Esophagus squamous epithelium (tissue), 5 donors: ENCODE data around the gene BMP8A. TPM values are rescaled to one million over a fixed set of nuclear protein-coding genes. Genes with fewer than 3 reads are reported as not detected.

Source experiments
- DNase-seq: peaks from one replicate; lab custom pipeline; 2025; lab: John Stamatoyannopoulos, UW
- H3K27ac ChIP-seq, 4 donors: fragments of 200-600 bp; sonication (generic); one replicate each; pipeline ENCODE4 v1.5.1; 2016 to 2019; ENCODE audit warnings: mild to moderate bottlenecking in 1 of 4
- H3K27me3 ChIP-seq, 4 donors: fragments of 200-600 bp; sonication (generic); 1 replicate in 3 of 4; 2 replicates in 1 of 4; pipeline versions ENCODE4 v1.5.1 to v1.6.0; 2017 to 2021; ENCODE audit warnings: antibody characterized with exemption in 1 of 4
- H3K36me3 ChIP-seq, 3 donors: fragments of 200-600 bp; sonication (generic); one replicate each; pipeline ENCODE4 v1.5.1; 2016 to 2019
- H3K4me1 ChIP-seq, 3 donors: fragments of 200-600 bp; sonication (generic); one replicate each; pipeline ENCODE4 v1.5.1; 2017 to 2019
- H3K4me3 ChIP-seq, 4 donors: fragments of 200-600 bp; sonication (generic); 1 replicate in 3 of 4; 2 replicates in 1 of 4; pipeline ENCODE4 v1.5.1; 2016 to 2019; ENCODE audit warnings: mild to moderate bottlenecking in 2 of 4, moderate library complexity in 1 of 4
- H3K9me3 ChIP-seq, 3 donors: fragments of 200-600 bp; sonication (generic); one replicate each; pipeline ENCODE4 v1.5.1; 2016 to 2019
- POLR2A ChIP-seq, 4 donors: fragments of 450-650 bp; IDR thresholded peaks; one replicate each; pipeline ENCODE4 v1.6.1; 2017; ENCODE audit warnings: antibody characterized with exemption in 4 of 4, mild to moderate bottlenecking in 4 of 4, moderate library complexity in 3 of 4
- WGBS, 2 donors: methylation state at CpG; one replicate each; pipeline ENCODE4 v1.1.5; 2018; 5-methylcytosine and 5-hydroxymethylcytosine counted together
- intact Hi-C: fragments of 100-400 bp; cut with DNase I; formaldehyde crosslinking; loops from one replicate; pipeline ENCODE4 v1.15.0; 2022
- total RNA-seq, 4 donors: library from RNA; depleted of rRNA; stranded (reverse); fragments of >200 nt; gene quantifications; one replicate each; pipeline ENCODE4 v1.1.0, GENCODE V29; 2016
- TF ChIP-seq, protein P1 (sequence below), 6 experiments: fragments of 450-650 bp in 4 of 6; fragments of 200-600 bp in 2 of 6; sonication (generic) in 2 of 6; IDR thresholded peaks; one replicate each; pipeline ENCODE4 v1.5.1; 2016 to 2019; ENCODE audit warnings: antibody characterized with exemption in 6 of 6, mild to moderate bottlenecking in 4 of 6, moderate library complexity in 4 of 6
- donor health status: DM: yes; HTN: yes; CAD: no.

The BMP8A gene
- total RNA-seq, 4 donors from 2014 or later = 0.13 to 0.38 TPM; not detected in 2

GRCh38 chr1:39533442-39533841, 42.0 kb downstream of the BMP8A start:
- Histone ChIP-seq H3K4me1 (no peaks in the 10 kb centered on the region), H3K4me3 (no peak overlapping the region), H3K27ac (no peak overlapping the region), H3K9me3 (no peaks in the 10 kb centered on the region), H3K27me3 (no peaks in the 10 kb centered on the region), H3K36me3 (peaks cover 2 to 95% (median 8%) of the 10 kb centered on the region in 3 donors)
- WGBS, 2 donors = 91% methylated on average over 1 of the region's 1 CpG
- TF ChIP-seq, protein P1, sequence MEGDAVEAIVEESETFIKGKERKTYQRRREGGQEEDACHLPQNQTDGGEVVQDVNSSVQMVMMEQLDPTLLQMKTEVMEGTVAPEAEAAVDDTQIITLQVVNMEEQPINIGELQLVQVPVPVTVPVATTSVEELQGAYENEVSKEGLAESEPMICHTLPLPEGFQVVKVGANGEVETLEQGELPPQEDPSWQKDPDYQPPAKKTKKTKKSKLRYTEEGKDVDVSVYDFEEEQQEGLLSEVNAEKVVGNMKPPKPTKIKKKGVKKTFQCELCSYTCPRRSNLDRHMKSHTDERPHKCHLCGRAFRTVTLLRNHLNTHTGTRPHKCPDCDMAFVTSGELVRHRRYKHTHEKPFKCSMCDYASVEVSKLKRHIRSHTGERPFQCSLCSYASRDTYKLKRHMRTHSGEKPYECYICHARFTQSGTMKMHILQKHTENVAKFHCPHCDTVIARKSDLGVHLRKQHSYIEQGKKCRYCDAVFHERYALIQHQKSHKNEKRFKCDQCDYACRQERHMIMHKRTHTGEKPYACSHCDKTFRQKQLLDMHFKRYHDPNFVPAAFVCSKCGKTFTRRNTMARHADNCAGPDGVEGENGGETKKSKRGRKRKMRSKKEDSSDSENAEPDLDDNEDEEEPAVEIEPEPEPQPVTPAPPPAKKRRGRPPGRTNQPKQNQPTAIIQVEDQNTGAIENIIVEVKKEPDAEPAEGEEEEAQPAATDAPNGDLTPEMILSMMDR (IDR thresholded peaks at IDR 0.05) = no peak
- no peak for TF ChIP-seq POLR2A (IDR thresholded peaks at IDR 0.05)
- intact Hi-C loops = no loop called here
- DNase-seq = no peak

- Histone ChIP-seq H3K27ac (no peak overlapping the region), H3K36me3 (peaks cover 0 to 63% (median 11%) of the 10 kb centered on the region in 3 donors), H3K9me3 (no peaks in the 10 kb centered on the region), H3K4me3 (no peak overlapping the region), H3K4me1 (peaks cover 0 to 7% (median 0%) of the 10 kb centered on the region in 3 donors), H3K27me3 (no peaks in the 10 kb centered on the region)
- DNase-seq = no peak
- intact Hi-C loops = no loop called here
- 87% methylated on average over 9 of the region's 9 CpGs for WGBS, 2 donors
- no peak for TF ChIP-seq POLR2A (IDR thresholded peaks at IDR 0.05)
- TF ChIP-seq, protein P1 (IDR thresholded peaks at IDR 0.05) = no peak
Measured at GRCh38 chr1:39538531-39539251, 47.3 kb downstream of the BMP8A start.

- H3K27me3 ChIP-seq = no peaks in the 10 kb centered on the region
- H3K9me3 ChIP-seq = no peaks in the 10 kb centered on the region
- TF ChIP-seq, protein P1 (IDR thresholded peaks at IDR 0.05) = peak; percentile 71 to 87 (median 80)
- no peak for TF ChIP-seq POLR2A (IDR thresholded peaks at IDR 0.05)
- intact Hi-C loops = no loop called here
- DNase-seq = no peak
- peaks cover 0 to 58% (median 11%) of the 10 kb centered on the region in 3 donors for H3K36me3 ChIP-seq
- no peak overlapping the region for H3K27ac ChIP-seq
- H3K4me1 ChIP-seq = peaks cover 0 to 7% (median 0%) of the 10 kb centered on the region in 3 donors
- WGBS, 2 donors = 10 to 18% methylated on average over 5 of the region's 5 CpGs
- H3K4me3 ChIP-seq = no peak overlapping the region
Measured at GRCh38 chr1:39539252-39539790, 47.9 kb downstream of the BMP8A start.

GRCh38 chr1:39540504-39541031, 49.1 kb downstream of the BMP8A start:
- Histone ChIP-seq H3K4me3 (no peak overlapping the region), H3K36me3 (peaks cover 0 to 50% (median 8%) of the 10 kb centered on the region in 3 donors), H3K27ac (peak overlapping the region in 2 of 4 donors; percentile 37 to 59), H3K9me3 (no peaks in the 10 kb centered on the region), H3K27me3 (no peaks in the 10 kb centered on the region), H3K4me1 (peaks cover 0 to 7% (median 0%) of the 10 kb centered on the region in 3 donors)
- DNase-seq = peak; percentile 17
- 71 to 73% methylated on average over 12 to 13 of the region's 13 CpGs for WGBS, 2 donors
- TF ChIP-seq POLR2A (IDR thresholded peaks at IDR 0.05) = peak in 1 of 4 donors; percentile 30
- TF ChIP-seq, protein P1 (IDR thresholded peaks at IDR 0.05) = no peak
- intact Hi-C loops = no loop called here

- no peak for TF ChIP-seq POLR2A (IDR thresholded peaks at IDR 0.05)
- TF ChIP-seq, protein P1 (IDR thresholded peaks at IDR 0.05) = no peak
- no peak for DNase-seq
- H3K4me1 ChIP-seq = peaks cover 0 to 7% (median 0%) of the 10 kb centered on the region in 3 donors
- WGBS, 2 donors = 95 to 96% methylated on average over 5 of the region's 5 CpGs
- H3K9me3 ChIP-seq = no peaks in the 10 kb centered on the region
- no peak overlapping the region for H3K4me3 ChIP-seq
- peaks cover 0 to 50% (median 8%) of the 10 kb centered on the region in 3 donors for H3K36me3 ChIP-seq
- no peaks in the 10 kb centered on the region for H3K27me3 ChIP-seq
- intact Hi-C loops = no loop called here
- no peak overlapping the region for H3K27ac ChIP-seq
Measured at GRCh38 chr1:39542924-39543323, 51.5 kb downstream of the BMP8A start.
